Fibroblast of pulmonary artery (primary cell): Measurements from ENCODE around the gene DEPDC5.
"Not testable (repeated sequence)": the region's sequence is repeated elsewhere in the genome, so short reads cannot be mapped to it uniquely, and the experiment has no call there.

Experiments used
- DNase-seq: peaks from one replicate; pipeline ENCODE4 v3.0.0-alpha.2; 2010; ENCODE audit warnings: low read depth
- H3K4me3 ChIP-seq: replicated peaks from 2 replicates; pipeline ENCODE4 v1.5.1; 2011; ENCODE audit warnings: low read depth, mild to moderate bottlenecking, control low read depth, low read length, moderate library complexity
- CTCF ChIP-seq: IDR thresholded peaks from 2 replicates; pipeline ENCODE4 v1.5.1; 2011; ENCODE audit warnings: mild to moderate bottlenecking, control low read depth, low read length, inconsistent platforms; ENCODE audit errors: missing control alignments

Gene DEPDC5

GRCh38 chr22:31764785-31765184, 11.0 kb downstream of the DEPDC5 start:
- DNase-seq: peak; percentile 20
- H3K4me3 ChIP-seq: no peak overlapping the region
- no peak for TF ChIP-seq CTCF

- TF ChIP-seq CTCF: no peak
- DNase-seq: no peak
- no peak overlapping the region for H3K4me3 ChIP-seq
Measured at GRCh38 chr22:31768422-31769059, 14.7 kb downstream of the DEPDC5 start.

GRCh38 chr22:31773416-31773815, 19.6 kb downstream of the DEPDC5 start:
- TF ChIP-seq CTCF: no peak
- no peak for DNase-seq
- H3K4me3 ChIP-seq: no peak overlapping the region

- DNase-seq: no peak
- no peak overlapping the region for H3K4me3 ChIP-seq
- no peak for TF ChIP-seq CTCF
Measured at GRCh38 chr22:31776231-31776630, 22.4 kb downstream of the DEPDC5 start.

- no peak for DNase-seq
- no peak for TF ChIP-seq CTCF
- no peak overlapping the region for H3K4me3 ChIP-seq
Measured at GRCh38 chr22:31789803-31790202, 36.0 kb downstream of the DEPDC5 start.

- no peak for DNase-seq
- H3K4me3 ChIP-seq: no peak overlapping the region
- TF ChIP-seq CTCF: no peak
Measured at GRCh38 chr22:31790240-31790639, 36.4 kb downstream of the DEPDC5 start.

DNA sequence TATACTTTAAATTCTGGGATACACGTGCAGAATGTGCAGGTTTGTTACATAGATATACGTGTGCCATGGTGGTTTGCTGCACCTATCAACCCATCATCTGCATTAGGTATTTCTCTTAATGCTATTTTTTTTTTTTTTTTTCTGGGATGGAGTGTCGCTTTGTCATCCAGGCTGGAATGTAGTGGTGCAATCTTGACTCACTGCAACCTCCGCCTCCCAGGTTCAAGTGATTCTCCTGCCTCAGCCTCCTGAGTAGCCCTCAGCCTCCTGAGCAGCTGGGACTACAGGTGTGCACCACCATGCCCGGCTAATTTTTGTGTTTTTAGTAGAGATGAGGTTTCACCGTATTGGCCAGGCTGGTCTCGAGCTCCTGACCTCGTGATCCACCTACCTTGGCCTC, 45.5 kb downstream of the DEPDC5 start:
- not testable (repeated sequence) for DNase-seq, H3K4me3 ChIP-seq
